Subcutaneous abdominal adipose tissue (tissue), 5 donors: ENCODE results near the gene EIF2B4.

ENCODE experiments used
- H3K27ac ChIP-seq: one replicate; pipeline ENCODE4 v1.7.0; 2013; ENCODE audit warnings: low read depth, mild to moderate bottlenecking, inconsistent platforms, low read length, moderate library complexity
- H3K27me3 ChIP-seq, 5 donors: one replicate each; pipeline ENCODE4 v1.7.0; 2013; ENCODE audit warnings: low read length in 5 of 5, inconsistent platforms in 1 of 5; ENCODE audit not compliant: control insufficient read depth in 5 of 5, insufficient read depth in 4 of 5
- H3K36me3 ChIP-seq, 5 donors: one replicate each; pipeline ENCODE4 v1.7.0; 2013; ENCODE audit warnings: low read length in 5 of 5; ENCODE audit not compliant: control insufficient read depth in 5 of 5, insufficient read depth in 5 of 5
- H3K4me1 ChIP-seq, 5 donors: one replicate each; pipeline ENCODE4 v1.7.0; 2013; ENCODE audit warnings: low read length in 5 of 5, mild to moderate bottlenecking in 3 of 5, moderate library complexity in 1 of 5; ENCODE audit not compliant: control insufficient read depth in 5 of 5, insufficient read depth in 5 of 5
- H3K4me3 ChIP-seq, 5 donors: one replicate each; pipeline ENCODE4 v1.7.0; 2013; ENCODE audit warnings: low read length in 5 of 5, low read depth in 1 of 5
- H3K9ac ChIP-seq, 5 donors: one replicate each; pipeline ENCODE4 v1.7.0; 2013; ENCODE audit warnings: low read length in 5 of 5, mild to moderate bottlenecking in 4 of 5, moderate library complexity in 3 of 5
- H3K9me3 ChIP-seq, 5 donors: one replicate each; pipeline ENCODE4 v1.7.0; 2013; ENCODE audit warnings: low read length in 5 of 5; ENCODE audit not compliant: control insufficient read depth in 5 of 5
- donor health status: healthy.
- donor health status: healthy.
- donor health status: healthy.
- donor health status: healthy.
- donor health status: healthy.

EIF2B4 gene

DNA sequence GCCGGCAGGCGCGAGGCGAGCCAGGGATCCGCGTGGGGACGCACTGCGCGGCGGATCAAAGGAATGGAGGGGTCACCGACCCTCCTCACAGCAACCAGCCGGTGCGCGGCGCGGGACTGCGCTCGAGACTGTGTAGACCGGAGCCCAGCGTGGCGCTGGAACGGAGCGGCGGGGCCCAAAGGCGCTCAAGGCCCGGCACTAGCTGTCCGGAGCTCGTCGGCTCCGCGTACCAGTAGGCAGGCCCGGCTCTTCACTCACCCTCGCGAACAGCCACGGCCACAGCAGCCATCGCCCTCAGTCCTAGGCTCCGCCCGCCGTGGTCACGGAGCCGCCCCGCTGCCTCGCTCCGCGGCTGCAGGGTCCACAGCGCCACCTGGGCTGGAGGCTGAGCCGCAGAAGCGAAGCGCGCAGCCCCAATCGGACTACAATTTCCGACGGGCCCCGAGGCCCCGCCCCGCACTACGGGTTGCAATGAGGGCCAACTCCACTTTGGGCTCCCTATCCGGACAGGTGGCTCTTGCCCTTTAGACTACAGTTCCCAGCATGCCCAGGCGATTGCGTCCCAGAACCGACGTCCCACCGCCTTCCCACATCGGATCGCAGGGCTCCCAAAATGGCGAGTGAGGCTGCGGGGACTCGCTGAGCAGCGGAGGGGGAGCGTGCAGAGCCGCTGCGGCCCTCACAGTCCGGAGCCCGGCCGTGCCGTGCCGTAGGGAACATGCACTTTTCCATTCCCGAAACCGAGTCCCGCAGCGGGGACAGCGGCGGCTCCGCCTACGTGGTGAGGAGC is at the start of gene EIF2B4, which contains the start of gene SNX17:
TSS of gene EIF2B4 (minus strand) at position 313 of the 790 bp plus-strand sequence. CDS start at position 289, 24 bp downstream.
TSS of gene SNX17 (plus strand) at position 591 of the 790 bp plus-strand sequence. CDS start at position 719, 128 bp downstream.
- Histone ChIP-seq H3K9me3 (no peaks in the 10 kb centered on the region), H3K4me1 (peaks cover 10 to 39% (median 33%) of the 10 kb centered on the region in 5 donors), H3K27ac (peak within 1 kb of the TSS; percentile 96), H3K4me3 (peak within 1 kb of the TSS; percentile 78 to 98 (median 91)), H3K9ac (peak within 1 kb of the TSS; percentile 97 to 100 (median 99)), H3K36me3 (peaks cover 11 to 64% (median 54%) of the 10 kb centered on the region in 5 donors), H3K27me3 (no peaks in the 10 kb centered on the region)

DNA sequence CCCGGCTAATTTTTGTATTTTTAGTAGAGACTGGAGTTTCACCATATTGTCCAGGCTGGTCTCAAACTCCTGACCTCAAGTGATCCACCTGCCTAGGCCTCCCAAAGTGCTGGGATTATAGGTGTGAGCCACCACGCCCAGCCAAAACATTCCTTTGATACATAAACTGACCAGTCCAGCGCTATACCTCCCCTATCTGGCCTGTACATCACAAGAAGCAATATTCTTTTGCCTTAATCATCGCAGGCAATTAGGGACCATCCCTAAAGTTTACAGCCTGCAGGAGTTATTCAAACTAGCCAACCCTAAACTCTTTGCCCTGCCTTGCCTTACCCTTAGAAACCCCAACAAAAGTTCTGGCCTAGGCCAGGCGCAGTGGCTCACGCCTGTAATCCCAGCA is 46.0 kb upstream of the EIF2B4 start:
- Histone ChIP-seq H3K4me3 (no peak overlapping the region), H3K9me3 (no peaks in the 10 kb centered on the region), H3K9ac (no peak overlapping the region), H3K27ac (no peak overlapping the region), H3K4me1 (no peaks in the 10 kb centered on the region), H3K27me3 (no peaks in the 10 kb centered on the region), H3K36me3 (no peaks in the 10 kb centered on the region)

- no peak overlapping the region for H3K27ac ChIP-seq
- peaks cover 0 to 23% (median 20%) of the 10 kb centered on the region in 5 donors for H3K4me1 ChIP-seq
- H3K4me3 ChIP-seq: no peak overlapping the region
- no peak overlapping the region for H3K9ac ChIP-seq
- H3K27me3 ChIP-seq: no peaks in the 10 kb centered on the region
- H3K36me3 ChIP-seq: no peaks in the 10 kb centered on the region
- H3K9me3 ChIP-seq: no peaks in the 10 kb centered on the region
Measured at GRCh38 chr2:27412419-27413152, 42.4 kb upstream of the EIF2B4 start.

DNA sequence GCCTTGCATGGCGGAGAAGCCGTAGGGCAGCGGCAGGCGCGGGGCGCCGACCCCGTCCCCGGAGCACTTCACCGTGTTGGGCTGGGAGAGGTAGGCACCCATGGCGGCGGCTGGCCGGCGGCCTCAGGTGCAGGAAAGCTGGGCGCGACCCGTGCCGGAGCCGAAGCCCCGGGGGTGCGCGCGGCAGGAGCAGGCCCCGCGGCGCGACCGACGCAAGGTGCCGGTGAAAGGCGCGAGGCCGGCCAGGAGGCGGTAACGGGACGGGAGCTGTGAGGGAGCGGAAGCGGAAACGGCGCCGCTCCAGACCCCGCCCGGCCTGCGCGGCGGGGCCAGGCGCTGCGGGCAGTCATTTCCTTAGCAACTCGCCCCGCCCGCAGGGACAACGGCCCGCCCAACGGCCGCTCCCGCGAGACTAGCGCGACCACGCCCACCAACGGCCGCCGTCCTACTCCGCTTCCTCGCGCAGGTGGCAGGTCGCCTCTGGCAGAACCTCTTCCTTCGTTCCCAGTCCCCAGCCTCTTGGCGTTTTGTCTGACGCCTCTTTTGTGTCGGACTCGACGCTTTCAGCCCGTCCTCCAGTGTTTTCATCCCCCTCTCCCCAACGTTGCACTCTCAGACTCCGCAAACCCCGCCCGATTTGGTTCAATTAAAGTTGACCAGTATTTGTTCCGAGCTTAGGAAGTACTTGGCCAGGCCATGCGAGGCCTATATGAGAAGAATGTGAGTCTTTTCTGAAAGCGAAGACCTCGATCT is 39.4 kb upstream of the EIF2B4 start, which contains the start of gene PPM1G:
TSS of gene PPM1G (minus strand) at position 271 of the 753 bp plus-strand sequence. CDS start at position 102, 169 bp downstream.
- Histone ChIP-seq H3K9me3 (no peaks in the 10 kb centered on the region), H3K27ac (peak within 1 kb of the TSS; percentile 90), H3K4me1 (peaks cover 0 to 23% (median 20%) of the 10 kb centered on the region in 5 donors), H3K4me3 (peak within 1 kb of the TSS; percentile 91 to 97 (median 94)), H3K36me3 (peaks cover 0 to 5% (median 3%) of the 10 kb centered on the region in 5 donors), H3K9ac (peak within 1 kb of the TSS; percentile 87 to 97 (median 93)), H3K27me3 (no peaks in the 10 kb centered on the region)

GRCh38 chr2:27408601-27409320 is 38.6 kb upstream of the EIF2B4 start:
- peaks cover 0 to 23% (median 20%) of the 10 kb centered on the region in 5 donors for H3K4me1 ChIP-seq
- H3K36me3 ChIP-seq: peaks cover 0 to 5% (median 3%) of the 10 kb centered on the region in 5 donors
- H3K4me3 ChIP-seq: peak overlapping the region; percentile 44 to 94 (median 91)
- no peaks in the 10 kb centered on the region for H3K9me3 ChIP-seq
- H3K27ac ChIP-seq: peak overlapping the region; percentile 90
- H3K27me3 ChIP-seq: no peaks in the 10 kb centered on the region
- peak overlapping the region; percentile 68 to 97 (median 93) for H3K9ac ChIP-seq

DNA sequence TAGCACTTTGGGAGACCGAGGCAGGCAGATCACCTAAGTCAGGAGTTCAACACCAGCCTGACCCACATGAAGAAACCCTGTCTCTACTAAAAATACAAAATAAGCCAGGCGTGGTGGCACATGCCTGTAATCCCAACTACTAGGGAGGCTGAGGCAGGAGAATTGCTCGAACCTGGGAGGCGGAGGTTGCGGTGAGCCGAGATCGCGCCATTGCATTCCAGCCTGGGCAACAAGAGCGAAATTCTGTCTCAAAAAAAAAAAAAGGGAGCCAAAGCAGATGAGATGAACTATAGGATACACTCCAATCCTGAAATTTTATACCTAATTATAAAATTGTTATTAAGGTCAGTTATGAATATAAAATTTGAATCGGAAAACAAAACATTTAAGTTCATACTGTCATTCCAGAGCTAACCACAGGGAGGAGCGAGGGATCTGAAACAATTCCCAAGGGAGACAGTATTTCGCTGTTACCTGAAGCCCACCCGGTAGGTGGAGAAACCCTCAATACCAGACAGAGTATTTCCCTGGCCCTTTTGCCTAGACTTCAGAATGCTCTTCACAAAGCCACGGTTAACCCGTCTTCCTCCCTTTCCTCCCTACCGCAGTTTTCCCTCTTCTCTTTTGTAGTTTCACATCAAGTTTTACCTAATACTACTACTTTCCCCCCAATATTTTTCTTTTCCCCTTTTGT is 37.8 kb upstream of the EIF2B4 start:
- H3K9ac ChIP-seq: peak overlapping the region in 4 of 5 donors; percentile 92 to 97 (median 94)
- H3K27me3 ChIP-seq: no peaks in the 10 kb centered on the region
- peaks cover 0 to 5% (median 3%) of the 10 kb centered on the region in 5 donors for H3K36me3 ChIP-seq
- H3K27ac ChIP-seq: peak overlapping the region; percentile 90
- no peaks in the 10 kb centered on the region for H3K9me3 ChIP-seq
- peak overlapping the region; percentile 44 to 94 (median 91) for H3K4me3 ChIP-seq
- H3K4me1 ChIP-seq: peaks cover 0 to 23% (median 20%) of the 10 kb centered on the region in 5 donors

GRCh38 chr2:27400348-27401135 is 30.4 kb upstream of the EIF2B4 start:
- Histone ChIP-seq H3K9me3 (no peaks in the 10 kb centered on the region), H3K4me3 (no peak overlapping the region), H3K4me1 (no peaks in the 10 kb centered on the region), H3K36me3 (peaks cover 0 to 5% (median 3%) of the 10 kb centered on the region in 5 donors), H3K27ac (no peak overlapping the region), H3K27me3 (no peaks in the 10 kb centered on the region), H3K9ac (peak overlapping the region in 1 of 5 donors; percentile 28)

GRCh38 chr2:27398962-27399361 is 28.8 kb upstream of the EIF2B4 start:
- Histone ChIP-seq H3K4me3 (no peak overlapping the region), H3K27me3 (no peaks in the 10 kb centered on the region), H3K9me3 (no peaks in the 10 kb centered on the region), H3K9ac (no peak overlapping the region), H3K4me1 (no peaks in the 10 kb centered on the region), H3K36me3 (no peaks in the 10 kb centered on the region), H3K27ac (no peak overlapping the region)
